OCI-LY7 (cell line): ENCODE data around the gene FOXN3. TPM values are rescaled to one million over a fixed set of nuclear protein-coding genes. Genes with fewer than 3 reads are reported as not detected.

Source experiments
- BruUV-seq: library from RNA; stranded (reverse); fragments of 400-500 nt; replicated peaks from 2 replicates; lab custom pipeline; 2021; lab: Mats Ljungman, UMichigan
- CTCF ChIA-PET: fragments of 300-600 bp; sonication (Branson Sonifier 250); formaldehyde crosslinking; loops from one replicate; lab custom pipeline; 2022; ENCODE audit warnings: antibody characterized with exemption; ENCODE audit not compliant: unreplicated experiment; lab: Charles Lee
- POLR2A ChIA-PET: fragments of 300-600 bp; sonication (Branson Sonifier 250); formaldehyde crosslinking; loops from one replicate; lab custom pipeline; 2022; ENCODE audit warnings: antibody characterized with exemption; lab: Charles Lee
- DNase-seq: peaks from one replicate; pipeline ENCODE4 v3.0.0-alpha.2; 2015; ENCODE audit warnings: low spot score
- H2AFZ ChIP-seq: fragments of 200-600 bp; sonication (generic), shearing (Covaris generic); 2 replicates; pipeline ENCODE4 v1.6.1; 2014; ENCODE audit warnings: mild to moderate bottlenecking, antibody characterized with exemption, low read length, moderate library complexity
- H3K27ac ChIP-seq: fragments of 200-600 bp; sonication (generic); 2 replicates; pipeline ENCODE4 v1.5.1; 2014; ENCODE audit warnings: mixed run types, low read depth, mild to moderate bottlenecking, moderate library complexity, low read length, inconsistent platforms; ENCODE audit not compliant: poor library complexity, severe bottlenecking
- H3K36me3 ChIP-seq: fragments of 200-600 bp; sonication (generic); 2 replicates; pipeline ENCODE4 v1.6.1; 2014; ENCODE audit warnings: mild to moderate bottlenecking, antibody characterized with exemption, low read length, moderate library complexity, mixed read lengths; ENCODE audit not compliant: insufficient read depth
- H3K4me1 ChIP-seq: fragments of 200-600 bp; sonication (generic); 2 replicates; pipeline ENCODE4 v1.5.1; 2014; ENCODE audit warnings: mild to moderate bottlenecking, low read length; ENCODE audit not compliant: insufficient read depth, poor library complexity, severe bottlenecking
- H3K4me2 ChIP-seq: fragments of 200-600 bp; sonication (generic); 2 replicates; pipeline ENCODE4 v1.6.1; 2014; ENCODE audit warnings: mild to moderate bottlenecking, low read length
- H3K4me3 ChIP-seq: fragments of 200-600 bp; sonication (generic); 2 replicates; pipeline ENCODE4 v1.5.1; 2014; ENCODE audit warnings: mild to moderate bottlenecking, low read depth, low read length; ENCODE audit not compliant: poor library complexity, severe bottlenecking
- H3K79me2 ChIP-seq: fragments of 200-600 bp; sonication (generic); 2 replicates; pipeline ENCODE4 v1.6.1; 2016; ENCODE audit warnings: low read depth, mild to moderate bottlenecking, low read length, moderate library complexity, mixed read lengths; ENCODE audit not compliant: insufficient read depth
- H3K9me2 ChIP-seq: fragments of 200-600 bp; sonication (generic); 2 replicates; pipeline ENCODE4 v1.6.1; 2016; ENCODE audit warnings: mild to moderate bottlenecking, low read length, mixed read lengths; ENCODE audit not compliant: insufficient read depth
- H3K9me3 ChIP-seq: fragments of 200-600 bp; sonication (generic); 2 replicates; pipeline ENCODE4 v1.6.1; 2014; ENCODE audit warnings: mild to moderate bottlenecking, mixed run types, low read length, mixed read lengths
- H4K20me1 ChIP-seq: fragments of 200-600 bp; sonication (generic); 2 replicates; pipeline ENCODE4 v1.6.1; 2014; ENCODE audit warnings: mild to moderate bottlenecking, antibody characterized with exemption, low read length, moderate library complexity, mixed read lengths; ENCODE audit not compliant: insufficient read depth
- EZH2phosphoT487 ChIP-seq: fragments of 200-600 bp; sonication (generic); IDR thresholded peaks from 2 replicates; pipeline ENCODE4 v1.6.1; 2018; ENCODE audit warnings: low read depth, borderline replicate concordance, mild to moderate bottlenecking, mixed run types, antibody characterized with exemption, low read length, moderate library complexity, mixed read lengths
- intact Hi-C: fragments of 100-400 bp; cut with micrococcal nuclease; formaldehyde crosslinking; loops from one replicate; pipeline ENCODE4 v1.10.0; 2022; ENCODE audit not compliant: unreplicated experiment
- total RNA-seq, 2 experiments: library from RNA; depleted of rRNA in 1 of 2; stranded (reverse); fragments of >200 nt in 1 of 2; shearing (Covaris generic) in 1 of 2; gene quantifications; 2 replicates each; pipeline ENCODE4 v1.2.3, GENCODE V29; 2014 to 2022
- TF ChIP-seq, protein P1 (sequence below): fragments of 200-600 bp; sonication (generic); conservative IDR thresholded peaks from 2 replicates; pipeline ENCODE4 v1.5.1; 2014; ENCODE audit warnings: mild to moderate bottlenecking, antibody characterized with exemption, low read length, moderate library complexity, mixed read lengths

Gene FOXN3
- total RNA-seq, 2 experiments from 2014 or later = 77.7 to 102 TPM

DNA sequence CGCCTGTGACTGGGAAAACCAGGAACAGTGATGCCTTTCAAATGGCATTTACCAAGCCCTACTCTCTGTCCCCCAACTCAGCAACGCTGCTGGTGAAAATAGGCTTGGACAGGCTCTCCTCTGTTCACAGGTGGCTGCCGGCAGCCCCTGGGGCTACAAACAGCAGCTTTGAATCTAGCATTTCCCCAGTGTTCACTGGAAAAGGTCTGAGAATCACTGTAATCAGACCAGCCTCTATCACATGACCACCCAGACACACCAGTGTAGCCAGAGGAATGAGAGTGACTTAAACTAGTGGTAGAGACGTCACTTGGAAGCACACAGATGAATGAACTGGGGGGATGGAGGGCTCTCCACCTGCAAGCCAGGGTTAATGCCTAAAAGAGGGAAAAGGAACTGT lies 151.8 kb downstream of the FOXN3 start:
- no peak for TF ChIP-seq EZH2phosphoT487
- TF ChIP-seq, protein P1, sequence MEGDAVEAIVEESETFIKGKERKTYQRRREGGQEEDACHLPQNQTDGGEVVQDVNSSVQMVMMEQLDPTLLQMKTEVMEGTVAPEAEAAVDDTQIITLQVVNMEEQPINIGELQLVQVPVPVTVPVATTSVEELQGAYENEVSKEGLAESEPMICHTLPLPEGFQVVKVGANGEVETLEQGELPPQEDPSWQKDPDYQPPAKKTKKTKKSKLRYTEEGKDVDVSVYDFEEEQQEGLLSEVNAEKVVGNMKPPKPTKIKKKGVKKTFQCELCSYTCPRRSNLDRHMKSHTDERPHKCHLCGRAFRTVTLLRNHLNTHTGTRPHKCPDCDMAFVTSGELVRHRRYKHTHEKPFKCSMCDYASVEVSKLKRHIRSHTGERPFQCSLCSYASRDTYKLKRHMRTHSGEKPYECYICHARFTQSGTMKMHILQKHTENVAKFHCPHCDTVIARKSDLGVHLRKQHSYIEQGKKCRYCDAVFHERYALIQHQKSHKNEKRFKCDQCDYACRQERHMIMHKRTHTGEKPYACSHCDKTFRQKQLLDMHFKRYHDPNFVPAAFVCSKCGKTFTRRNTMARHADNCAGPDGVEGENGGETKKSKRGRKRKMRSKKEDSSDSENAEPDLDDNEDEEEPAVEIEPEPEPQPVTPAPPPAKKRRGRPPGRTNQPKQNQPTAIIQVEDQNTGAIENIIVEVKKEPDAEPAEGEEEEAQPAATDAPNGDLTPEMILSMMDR = no peak
- H3K4me3 ChIP-seq = no peak overlapping the region
- ChIA-PET CTCF (no interaction called here), POLR2A (interaction anchor here (0.7 kb wide), 1 partner anchor 334 kb away, joined by 3 read pairs; no protein-coding TSS in a partner anchor)
- DNase-seq = no peak
- no peaks in the 10 kb centered on the region for H4K20me1 ChIP-seq
- H2AFZ ChIP-seq = no peak overlapping the region
- BruUV-seq = no TSS peak
- no peaks in the 10 kb centered on the region for H3K79me2 ChIP-seq
- intact Hi-C loops = no loop called here
- peaks cover 14% of the 10 kb centered on the region for H3K4me1 ChIP-seq
- no peaks in the 10 kb centered on the region for H3K9me2 ChIP-seq
- H3K36me3 ChIP-seq = 0 out of 2 replicates have a peak, but pooled peaks cover 8% of the 10 kb centered on the region
- no peak overlapping the region for H3K27ac ChIP-seq
- no peak overlapping the region for H3K4me2 ChIP-seq
- H3K9me3 ChIP-seq = no peaks in the 10 kb centered on the region

GRCh38 chr14:89264196-89264800 lies 152.7 kb downstream of the FOXN3 start:
- no peak for TF ChIP-seq EZH2phosphoT487
- TF ChIP-seq, protein P1 = no peak
- Histone ChIP-seq H3K27ac (no peak overlapping the region), H3K4me1 (peaks cover 14% of the 10 kb centered on the region), H3K36me3 (0 out of 2 replicates have a peak, but pooled peaks cover 8% of the 10 kb centered on the region), H4K20me1 (no peaks in the 10 kb centered on the region), H3K9me3 (no peaks in the 10 kb centered on the region), H3K4me2 (no peak overlapping the region), H3K4me3 (no peak overlapping the region), H3K9me2 (no peaks in the 10 kb centered on the region), H3K79me2 (no peaks in the 10 kb centered on the region), H2AFZ (no peak overlapping the region)
- ChIA-PET CTCF (no interaction called here), POLR2A (no interaction called here)
- DNase-seq = no peak
- BruUV-seq = no TSS peak
- intact Hi-C loops = no loop called here

GRCh38 chr14:89262041-89262440 lies 155.0 kb downstream of the FOXN3 start:
- Histone ChIP-seq H3K27ac (no peak overlapping the region), H3K9me3 (no peaks in the 10 kb centered on the region), H3K4me2 (no peak overlapping the region), H4K20me1 (no peaks in the 10 kb centered on the region), H3K36me3 (0 out of 2 replicates have a peak, but pooled peaks cover 4% of the 10 kb centered on the region), H3K79me2 (no peaks in the 10 kb centered on the region), H3K4me1 (peaks cover 9% of the 10 kb centered on the region), H2AFZ (no peak overlapping the region), H3K4me3 (no peak overlapping the region), H3K9me2 (no peaks in the 10 kb centered on the region)
- ChIA-PET CTCF (no interaction called here), POLR2A (interaction anchor here (1.0 to 1.5 kb wide), 2 partner anchors 14 to 45 kb away, joined by 4 to 6 read pairs; no protein-coding TSS in a partner anchor)
- TF ChIP-seq EZH2phosphoT487 = no peak
- TF ChIP-seq, protein P1 = no peak
- DNase-seq = no peak
- intact Hi-C loops = no loop called here
- BruUV-seq = no TSS peak
